HepG2 (cell line): ENCODE data around the gene CTDP1. TPM values are rescaled to one million over a fixed set of nuclear protein-coding genes. Genes with fewer than 3 reads are reported as not detected.

Experiments
- ATAC-seq: fragments of 200-7000 bp; cut with Tn5 transposase; 3 replicates; pipeline ENCODE4 v1.9.1; 2020; ENCODE audit warnings: mild to moderate bottlenecking, moderate library complexity
- BruUV-seq: library from RNA; stranded (reverse); fragments of 400-500 nt; replicated peaks from 2 replicates; lab custom pipeline; 2021; lab: Mats Ljungman, UMichigan
- CTCF ChIA-PET: fragments of 300-600 bp; formaldehyde crosslinking; extraction: SDS; loops from one replicate; lab custom pipeline; 2021; ENCODE audit warnings: low total read pairs, inconsistent platforms, low intra/inter-chr PET ratio; lab: Yijun Ruan, JAX
- POLR2A ChIA-PET: fragments of 350-600 bp; sonication (Branson Sonifier 250); formaldehyde crosslinking; loops from one replicate; lab custom pipeline; 2020; ENCODE audit warnings: antibody characterized with exemption, inconsistent platforms; lab: Yijun Ruan, JAX
- DNase-seq: peaks from one replicate; pipeline ENCODE4 v3.0.0-alpha.2; 2015; ENCODE audit warnings: low spot score
- FAIRE-seq: peaks from 3 replicates; lab custom pipeline; 2011; peaks lifted over from hg19 to GRCh38; lab: Jason Lieb, UNC
- H2AFZ ChIP-seq: one replicate; pipeline ENCODE4 v1.6.1; 2011; ENCODE audit warnings: low read length, inconsistent platforms
- H3K27ac ChIP-seq: fragments of 300-600 bp; 3 replicates; pipeline ENCODE4 v1.8.0; 2011; ENCODE audit warnings: mixed run types, mild to moderate bottlenecking, mixed read lengths, low read length, inconsistent platforms; ENCODE audit not compliant: insufficient read depth; ENCODE audit errors: extremely low read length
- H3K27me3 ChIP-seq, 2 experiments: fragments of 200-600 bp in 1 of 2; 2 replicates in 1 of 2; 3 replicates in 1 of 2; pipeline versions ENCODE4 v1.6.0 to v1.8.0; 2011; ENCODE audit warnings: low read length in 2 of 2, mild to moderate bottlenecking in 2 of 2, moderate library complexity in 2 of 2, inconsistent platforms in 1 of 2; ENCODE audit not compliant: insufficient read depth in 2 of 2, control insufficient read depth in 1 of 2
- H3K36me3 ChIP-seq, 2 experiments: fragments of 200-600 bp in 1 of 2; replicated peaks in 1 of 2; 2 replicates in 1 of 2; 3 replicates in 1 of 2; pipeline versions ENCODE4 v1.5.1 to v1.8.0; 2011; ENCODE audit warnings: low read length in 2 of 2, inconsistent platforms in 1 of 2; ENCODE audit not compliant: insufficient read depth in 2 of 2, control insufficient read depth in 1 of 2
- H3K4me1 ChIP-seq: 2 replicates; pipeline ENCODE4 v1.5.1; 2012; ENCODE audit warnings: low read length, inconsistent platforms; ENCODE audit not compliant: insufficient read depth
- H3K4me2 ChIP-seq: 2 replicates; pipeline ENCODE4 v1.6.0; 2011; ENCODE audit warnings: low read depth, low read length, inconsistent platforms
- H3K4me3 ChIP-seq, 3 experiments: fragments of 200-600 bp in 1 of 3; sonication (generic), shearing (Covaris generic) in 1 of 3; replicated peaks in 1 of 3; 2 replicates each; pipeline ENCODE4 v1.5.1; 2011 to 2016; ENCODE audit warnings: low read length in 3 of 3, inconsistent platforms in 2 of 3, low read depth in 2 of 3, mild to moderate bottlenecking in 2 of 3, control low read depth in 1 of 3, mixed read lengths in 1 of 3; ENCODE audit not compliant: insufficient read depth in 1 of 3
- H3K79me2 ChIP-seq: one replicate; pipeline ENCODE4 v1.6.1; 2011; ENCODE audit warnings: low read length, inconsistent platforms; ENCODE audit not compliant: insufficient read depth
- H3K9ac ChIP-seq: 2 replicates; pipeline ENCODE4 v1.6.0; 2011; ENCODE audit warnings: mild to moderate bottlenecking, low read depth, low read length, inconsistent platforms; ENCODE audit not compliant: insufficient read depth
- H3K9me3 ChIP-seq: 2 replicates; pipeline ENCODE4 v1.5.1; 2012; ENCODE audit warnings: mild to moderate bottlenecking, low read length
- H4K20me1 ChIP-seq: 2 replicates; pipeline ENCODE4 v1.6.0; 2011; ENCODE audit warnings: inconsistent platforms, mild to moderate bottlenecking, low read length, moderate library complexity; ENCODE audit not compliant: insufficient read depth
- BATF2 ChIP-seq: sonication (generic); formaldehyde crosslinking; IDR thresholded peaks from 2 replicates; pipeline ENCODE4 v1.8.0; 2022; ENCODE audit warnings: mild to moderate bottlenecking, missing genetic modification reagents, moderate library complexity
- CC2D1A ChIP-seq: sonication (generic); formaldehyde crosslinking; IDR thresholded peaks from 2 replicates; pipeline ENCODE4 v1.8.1; 2023; ENCODE audit warnings: mild to moderate bottlenecking, missing genetic modification reagents
- EHMT2 ChIP-seq: fragments of 200-600 bp; sonication (generic); IDR thresholded peaks from 2 replicates; pipeline ENCODE4 v1.7.0; 2017; ENCODE audit warnings: antibody characterized with exemption, low read depth, low read length, borderline replicate concordance
- KLF9 ChIP-seq: IDR thresholded peaks from 2 replicates; pipeline ENCODE4 v1.6.1; 2016; ENCODE audit warnings: low read depth
- NFE2 ChIP-seq: sonication (generic); formaldehyde crosslinking; IDR thresholded peaks from 2 replicates; pipeline ENCODE4 v1.4.0; 2020; ENCODE audit warnings: missing genetic modification reagents
- SOX5 ChIP-seq: IDR thresholded peaks from 2 replicates; pipeline ENCODE4 v1.6.1; 2016; ENCODE audit warnings: borderline replicate concordance
- U2AF2 ChIP-seq: fragments of 200-400 bp; formaldehyde crosslinking; IDR thresholded peaks from 2 replicates; pipeline ENCODE4 v1.6.1; 2017; ENCODE audit warnings: low read depth, mild to moderate bottlenecking, low read length
- ZBTB8A ChIP-seq: sonication (generic); formaldehyde crosslinking; IDR thresholded peaks from 2 replicates; pipeline ENCODE4 v1.4.0; 2020; ENCODE audit warnings: mild to moderate bottlenecking, low read depth, missing genetic modification reagents, borderline replicate concordance
- ZNF282 ChIP-seq: fragments of 450-650 bp; IDR thresholded peaks from 2 replicates; pipeline ENCODE4 v1.6.1; 2018; ENCODE audit not compliant: partially characterized antibody
- ZNF615 ChIP-seq: sonication (generic); formaldehyde crosslinking; IDR thresholded peaks from 2 replicates; pipeline ENCODE4 v1.5.0; 2020; ENCODE audit warnings: mild to moderate bottlenecking, missing genetic modification reagents, borderline replicate concordance
- ZNF652 ChIP-seq: IDR thresholded peaks from 2 replicates; pipeline ENCODE4 v1.6.1; 2016; ENCODE audit warnings: low read depth, borderline replicate concordance
- ZNF841 ChIP-seq: sonication (generic); formaldehyde crosslinking; IDR thresholded peaks from 2 replicates; pipeline ENCODE4 v1.8.1; 2023; ENCODE audit warnings: missing genetic modification reagents, borderline replicate concordance
- ZSCAN9 ChIP-seq: IDR thresholded peaks from 2 replicates; pipeline ENCODE4 v1.6.1; 2016; ENCODE audit warnings: borderline replicate concordance
- WGBS: methylation state at CpG from one replicate; pipeline ENCODE4 v1.1.6; 2017; ENCODE audit warnings: low lambda C conversion rate; 5-methylcytosine and 5-hydroxymethylcytosine counted together
- in situ Hi-C: cut with HindIII; loops from 2 replicates; pipeline ENCODE4 v1.10.0; 2017; ENCODE audit warnings: low pct_unique_long_range_greater_than_20kb; ENCODE audit not compliant: extremely low pct_ligation_motif_present
- intact Hi-C: fragments of 100-400 bp; cut with micrococcal nuclease; formaldehyde crosslinking; loops from one replicate; pipeline ENCODE4 v1.10.0; 2022; ENCODE audit not compliant: unreplicated experiment
- polyA plus RNA-seq, 8 experiments: library from polyadenylated mRNA; depleted of rRNA in 3 of 8; stranded (reverse) in 7 of 8; unstranded in 1 of 8; fragments of >200 nt; fragmentation: Illumina TruSeq in 4 of 8; extraction: Trizol in 4 of 8; gene quantifications; 2 replicates each; pipeline versions ENCODE4 v1.2.1 to v1.2.3, GENCODE V29; 2011 to 2016; ENCODE audit warnings: low read depth in 4 of 8, missing spikeins in 1 of 8, mixed read lengths in 1 of 8; ENCODE audit not compliant: insufficient read depth in 1 of 8
- total RNA-seq, 5 experiments: library from RNA; depleted of rRNA; stranded (reverse); fragments of >200 nt; fragmentation: Illumina TruSeq; extraction: Trizol; gene quantifications; 2 replicates each; pipeline ENCODE4 v1.2.3, GENCODE V29; 2016; ENCODE audit warnings: low read depth in 1 of 5
- TF ChIP-seq, protein P1 (sequence below): sonication (generic); formaldehyde crosslinking; IDR thresholded peaks from 2 replicates; pipeline ENCODE4 v1.5.0; 2020; ENCODE audit warnings: missing genetic modification reagents, mild to moderate bottlenecking, borderline replicate concordance

The CTDP1 gene
- total and polyA plus RNA-seq, 2 of the 13 experiments (the other 11 are each of a cell fraction or from before 2014, with no cell fraction given), result 6.9 to 11.0 TPM

GRCh38 chr18:79776674-79777073 is 97.1 kb downstream of the CTDP1 start:
- H3K9ac ChIP-seq, result no peak overlapping the region
- H3K4me3 ChIP-seq, result no peak overlapping the region
- H3K27ac ChIP-seq, result no peak overlapping the region
- ATAC-seq (no peak), DNase-seq (no peak), FAIRE-seq (no peak)
- no peaks in the 10 kb centered on the region for H3K9me3 ChIP-seq
- CTCF ChIA-PET, result no interaction called here
- H3K79me2 ChIP-seq, result no peaks in the 10 kb centered on the region
- TF ChIP-seq CC2D1A (CRISPR knock-in tag) (no peak), ZSCAN9 (CRISPR knock-in tag) (no peak), ZNF282 (no peak), SOX5 (no peak), BATF2 (CRISPR knock-in tag) (no peak), ZNF615 (CRISPR knock-in tag) (no peak), KLF9 (CRISPR knock-in tag) (no peak), ZBTB8A (CRISPR knock-in tag) (no peak), ZNF841 (CRISPR knock-in tag) (no peak), NFE2 (CRISPR knock-in tag) (no peak), ZNF652 (CRISPR knock-in tag) (no peak), EHMT2 (no peak), U2AF2 (no peak)
- TF ChIP-seq, protein P1, sequence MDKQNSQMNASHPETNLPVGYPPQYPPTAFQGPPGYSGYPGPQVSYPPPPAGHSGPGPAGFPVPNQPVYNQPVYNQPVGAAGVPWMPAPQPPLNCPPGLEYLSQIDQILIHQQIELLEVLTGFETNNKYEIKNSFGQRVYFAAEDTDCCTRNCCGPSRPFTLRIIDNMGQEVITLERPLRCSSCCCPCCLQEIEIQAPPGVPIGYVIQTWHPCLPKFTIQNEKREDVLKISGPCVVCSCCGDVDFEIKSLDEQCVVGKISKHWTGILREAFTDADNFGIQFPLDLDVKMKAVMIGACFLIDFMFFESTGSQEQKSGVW (CRISPR knock-in tag), result no peak
- POLR2A ChIA-PET, result no interaction called here
- intact Hi-C loops (no loop called here), in situ Hi-C loops (no loop called here)
- peaks cover 9% of the 10 kb centered on the region; the same call in 1 of the 2 replicates for H3K4me1 ChIP-seq
- 8% methylated on average over 2 of the region's 2 CpGs for WGBS
- peaks cover 15 to 74% of the 10 kb centered on the region in 2 experiments; a peak in 4 of 5 replicates for H3K27me3 ChIP-seq
- no peak overlapping the region for H3K4me2 ChIP-seq
- no peaks in the 10 kb centered on the region for H3K36me3 ChIP-seq
- no peaks in the 10 kb centered on the region for H4K20me1 ChIP-seq
- H2AFZ ChIP-seq, result no peak overlapping the region
- no TSS peak for BruUV-seq
